Mammary epithelial cell (primary cell): ENCODE data around the gene GSTM1.

Experiments
- CTCF ChIP-seq, 2 donors: IDR thresholded peaks in 1 of 2; conservative IDR thresholded peaks in 1 of 2; 2 replicates each; pipeline ENCODE4 v1.5.1; 2011 to 2012; ENCODE audit warnings: inconsistent platforms in 2 of 2, low read length in 2 of 2, mild to moderate bottlenecking in 2 of 2, control low read depth in 1 of 2, low read depth in 1 of 2; ENCODE audit not compliant: insufficient read depth in 1 of 2; ENCODE audit errors: extremely low read depth in 1 of 2
- EZH2 ChIP-seq: IDR thresholded peaks from 2 replicates; pipeline ENCODE4 v1.6.1; 2012; ENCODE audit warnings: low read length, inconsistent platforms, borderline replicate concordance

- TF ChIP-seq CTCF (conservative IDR thresholded peaks at IDR 0.05 in 1 of 2, IDR thresholded peaks at IDR 0.05 in 1 of 2; ENCODE audit: extremely low read depth in 1 of 2, insufficient read depth in 1 of 2, low read depth in 1 of 2, low read length in 2 of 2) = no peak
- TF ChIP-seq EZH2 = no peak
Measured at GRCh38 chr1:109649491-109649914, 38.1 kb upstream of the GSTM1 start.
